CD4-positive, alpha-beta T cell (primary cell): ENCODE measurements around the gene GDPD5. TPM values are rescaled to one million over a fixed set of nuclear protein-coding genes. Genes with fewer than 3 reads are reported as not detected.

Source experiments
- ATAC-seq: fragments of 200-7000 bp; cut with Tn5 transposase; one replicate; pipeline ENCODE4 v1.10.0; 2022; ENCODE audit warnings: mild to moderate bottlenecking; ENCODE audit not compliant: poor library complexity
- CTCF ChIA-PET: fragments of 350-600 bp; sonication (Branson Sonifier 250); formaldehyde crosslinking; loops from one replicate; lab custom pipeline; 2021; ENCODE audit warnings: antibody characterized with exemption, inconsistent platforms; lab: Charles Lee
- POLR2A ChIA-PET: fragments of 350-600 bp; sonication (Branson Sonifier 250); formaldehyde crosslinking; loops from one replicate; lab custom pipeline; 2021; ENCODE audit warnings: antibody characterized with exemption, inconsistent platforms; lab: Charles Lee
- DNase-seq, 14 experiments: peaks; one replicate each; pipeline ENCODE4 v3.0.0-alpha.2; 2013 to 2020; ENCODE audit warnings: mixed read lengths in 2 of 14
- H3K27ac ChIP-seq, 2 donors: one replicate each; pipeline versions ENCODE4 v1.5.1 to v1.7.0; 2013; ENCODE audit warnings: low read length in 2 of 2, low read depth in 1 of 2, mild to moderate bottlenecking in 1 of 2
- H3K27me3 ChIP-seq, 2 experiments: 1 replicate in 1 of 2; 2 replicates in 1 of 2; pipeline versions ENCODE4 v1.6.1 to v1.7.0; 2013; ENCODE audit warnings: low read length in 2 of 2, control low read depth in 1 of 2, mild to moderate bottlenecking in 1 of 2, moderate library complexity in 1 of 2; ENCODE audit not compliant: insufficient read depth in 2 of 2, control insufficient read depth in 1 of 2
- H3K36me3 ChIP-seq: one replicate; pipeline ENCODE4 v1.6.1; 2013; ENCODE audit warnings: low read length, control low read depth; ENCODE audit not compliant: insufficient read depth
- H3K4me1 ChIP-seq: one replicate; pipeline ENCODE4 v1.6.1; 2013; ENCODE audit warnings: low read length, control low read depth; ENCODE audit not compliant: insufficient read depth
- H3K4me3 ChIP-seq: one replicate; pipeline ENCODE4 v1.5.1; 2013; ENCODE audit warnings: mild to moderate bottlenecking, low read length, moderate library complexity
- H3K9me3 ChIP-seq, 2 experiments: 1 replicate in 1 of 2; 2 replicates in 1 of 2; pipeline versions ENCODE4 v1.6.1 to v1.7.0; 2013; ENCODE audit warnings: low read length in 2 of 2, mild to moderate bottlenecking in 2 of 2, control low read depth in 1 of 2, moderate library complexity in 1 of 2; ENCODE audit not compliant: control insufficient read depth in 1 of 2, insufficient read depth in 1 of 2
- H3K27ac Mint-ChIP-seq: one replicate; pipeline ENCODE4 v1.8.0; 2020; ENCODE audit warnings: mixed read lengths
- H3K27me3 Mint-ChIP-seq: one replicate; pipeline ENCODE4 v1.8.0; 2021; ENCODE audit warnings: mixed read lengths
- H3K36me3 Mint-ChIP-seq: one replicate; pipeline ENCODE4 v1.8.0; 2021; ENCODE audit warnings: low read depth, mixed read lengths
- H3K4me1 Mint-ChIP-seq: one replicate; pipeline ENCODE4 v1.8.0; 2021; ENCODE audit warnings: low read depth, mixed read lengths
- H3K4me3 Mint-ChIP-seq: one replicate; pipeline ENCODE4 v1.8.0; 2020; ENCODE audit warnings: mild to moderate bottlenecking, mixed read lengths
- H3K9me3 Mint-ChIP-seq: one replicate; pipeline ENCODE4 v1.8.0; 2020; ENCODE audit warnings: mixed read lengths
- CTCF ChIP-seq: fragments of 200-600 bp; IDR thresholded peaks from one replicate; pipeline ENCODE4 v1.8.0; 2022; ENCODE audit warnings: antibody characterized with exemption, mild to moderate bottlenecking
- intact Hi-C, 2 experiments: fragments of 100-400 bp; cut with DNase I in 1 of 2; cut with micrococcal nuclease in 1 of 2; formaldehyde crosslinking; loops; one replicate each; pipeline versions ENCODE4 v1.15.1 to v1.9.0; 2023 to 2025; cut with DNase I, micrococcal nuclease
- total RNA-seq, 174 experiments: library from RNA in 2 of 174; stranded (reverse) in 2 of 174; gene quantifications; one replicate each; pipeline ENCODE4 v1.2.3 and lab custom pipeline; 2021 to 2026

Gene GDPD5
- total RNA-seq, 2 experiments from 2014 or later, result 91.6 to 101 TPM

DNA sequence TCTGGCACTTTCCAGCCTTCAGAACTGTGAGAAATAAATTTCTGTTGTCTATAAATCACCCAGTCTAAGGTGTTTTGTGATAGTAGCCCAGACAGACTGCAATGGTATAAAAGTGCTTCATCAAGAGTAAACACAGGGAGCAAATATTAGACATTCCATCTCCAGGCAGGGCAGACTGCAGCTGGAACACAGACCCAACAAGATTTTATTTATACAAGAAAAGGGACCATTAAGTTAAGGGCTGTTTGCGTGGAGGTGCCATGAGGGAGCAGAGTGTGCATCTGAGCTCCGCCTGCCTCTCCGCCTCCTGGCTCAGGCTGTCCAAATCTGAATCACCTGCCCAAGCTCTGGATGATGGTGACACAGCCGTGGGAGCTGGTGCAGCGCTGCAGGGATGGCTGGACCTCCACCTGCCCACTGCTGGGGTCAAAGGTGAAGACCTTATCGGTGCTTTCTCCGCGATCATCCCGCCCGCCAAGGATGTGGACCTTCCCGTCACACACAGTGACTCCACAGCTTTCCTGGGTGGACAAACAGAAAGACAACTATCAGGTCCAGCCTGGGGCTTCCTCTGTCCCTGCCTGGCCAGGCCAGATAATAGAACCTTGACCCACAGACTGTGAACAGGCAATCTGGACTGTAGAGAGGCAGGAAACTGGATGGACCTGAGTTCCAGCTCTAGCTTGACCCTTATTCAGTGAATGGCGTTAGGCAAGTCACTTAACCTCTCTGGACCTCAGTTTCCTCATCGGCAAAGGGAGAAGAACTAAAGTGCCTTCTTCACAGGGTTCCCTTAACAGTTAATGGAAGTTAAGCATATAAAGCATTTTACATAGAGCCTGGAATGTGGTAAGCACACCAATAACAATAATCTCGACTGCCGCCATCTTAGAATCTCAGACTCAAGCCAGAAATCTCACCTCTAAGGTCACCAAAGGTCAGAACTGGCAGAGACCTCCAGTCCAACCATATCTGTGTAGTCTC, 103.2 kb downstream of the GDPD5 start:
- no peaks in the 10 kb centered on the region for H3K9me3 Mint-ChIP-seq
- no peaks in the 10 kb centered on the region for H3K27me3 ChIP-seq
- no peak overlapping the region for H3K4me3 ChIP-seq
- H3K4me1 ChIP-seq, result no peaks in the 10 kb centered on the region
- ChIA-PET CTCF (interaction anchor here (1.9 kb wide), 1 partner anchor 14 kb away, joined by 6 read pairs; no protein-coding TSS in a partner anchor), POLR2A (interaction anchor here (0.9 to 1.7 kb wide), 2 partner anchors 10 to 22 kb away, joined by 3 to 4 read pairs; no protein-coding TSS in a partner anchor)
- H3K36me3 ChIP-seq, result peaks cover 16% of the 10 kb centered on the region
- H3K4me1 Mint-ChIP-seq, result no peaks in the 10 kb centered on the region
- H3K4me3 Mint-ChIP-seq, result no peak overlapping the region
- ATAC-seq (no peak), DNase-seq (no peak)
- no peak for TF ChIP-seq CTCF
- no peaks in the 10 kb centered on the region for H3K9me3 ChIP-seq
- peaks cover 20% of the 10 kb centered on the region for H3K36me3 Mint-ChIP-seq
- no peak overlapping the region for H3K27ac ChIP-seq
- no peak overlapping the region for H3K27ac Mint-ChIP-seq
- intact Hi-C loops, result no loop called here
- peaks cover 2% of the 10 kb centered on the region for H3K27me3 Mint-ChIP-seq

GRCh38 chr11:75421902-75422247, 103.9 kb downstream of the GDPD5 start:
- no peaks in the 10 kb centered on the region for H3K9me3 ChIP-seq
- intact Hi-C loops, result no loop called here
- CTCF ChIA-PET, result no interaction called here

GRCh38 chr11:75421035-75421602, 104.6 kb downstream of the GDPD5 start:
- peaks cover 27% of the 10 kb centered on the region for H3K36me3 Mint-ChIP-seq
- Histone ChIP-seq H3K36me3 (peaks cover 16% of the 10 kb centered on the region), H3K27ac (no peak overlapping the region), H3K27me3 (no peaks in the 10 kb centered on the region), H3K4me3 (no peak overlapping the region), H3K9me3 (no peaks in the 10 kb centered on the region), H3K4me1 (no peaks in the 10 kb centered on the region)
- DNase-seq, result no peak
- ChIA-PET POLR2A (interaction anchor here (1.7 kb wide), 1 partner anchor 21 kb away, joined by 4 read pairs; no protein-coding TSS in a partner anchor), CTCF (no interaction called here)
- ATAC-seq, result no peak
- TF ChIP-seq CTCF, result no peak
- H3K27me3 Mint-ChIP-seq, result no peaks in the 10 kb centered on the region
- no peaks in the 10 kb centered on the region for H3K4me1 Mint-ChIP-seq
- no peak overlapping the region for H3K27ac Mint-ChIP-seq
- H3K4me3 Mint-ChIP-seq, result no peak overlapping the region
- no peaks in the 10 kb centered on the region for H3K9me3 Mint-ChIP-seq
- intact Hi-C loops, result no loop called here

More at GRCh38 chr11:75421902-75422247, 103.9 kb downstream of the GDPD5 start:
- Histone ChIP-seq H3K4me3 (no peak overlapping the region), H3K27me3 (no peaks in the 10 kb centered on the region), H3K36me3 (peaks cover 16% of the 10 kb centered on the region), H3K27ac (no peak overlapping the region), H3K4me1 (no peaks in the 10 kb centered on the region)
- H3K27ac Mint-ChIP-seq, result no peak overlapping the region
- H3K4me1 Mint-ChIP-seq, result no peaks in the 10 kb centered on the region
- no peak for DNase-seq
- POLR2A ChIA-PET, result interaction anchor here (1.7 kb wide), 1 partner anchor 22 kb away, joined by 4 read pairs; no protein-coding TSS in a partner anchor
- no peak for TF ChIP-seq CTCF
- no peak for ATAC-seq
- H3K9me3 Mint-ChIP-seq, result no peaks in the 10 kb centered on the region
- peaks cover 23% of the 10 kb centered on the region for H3K36me3 Mint-ChIP-seq
- H3K27me3 Mint-ChIP-seq, result no peaks in the 10 kb centered on the region
- no peak overlapping the region for H3K4me3 Mint-ChIP-seq
